K562 (cell line): ENCODE measurements around the gene NTM. TPM values are rescaled to one million over a fixed set of nuclear protein-coding genes. Genes with fewer than 3 reads are reported as not detected.

ENCODE experiments used
- ATAC-seq: fragments of 200-7000 bp; cut with Tn5 transposase; 3 replicates; pipeline ENCODE4 v1.9.1; 2020; ENCODE audit warnings: moderate library complexity
- BruUV-seq: library from RNA; stranded (reverse); fragments of 400-500 nt; replicated peaks from 2 replicates; lab custom pipeline; 2021; lab: Mats Ljungman, UMichigan
- CTCF ChIA-PET: fragments of 300-600 bp; formaldehyde crosslinking; extraction: SDS; loops from one replicate; lab custom pipeline; 2021; ENCODE audit warnings: low intra/inter-chr PET ratio; lab: Yijun Ruan, JAX
- POLR2A ChIA-PET: fragments of 300-600, 350-650 bp; sonication (Branson Sonifier 250); formaldehyde crosslinking; extraction: SDS; loops from one replicate; lab custom pipeline; 2021; ENCODE audit warnings: antibody characterized with exemption, inconsistent platforms; lab: Yijun Ruan, JAX
- DNase-seq, 4 experiments: peaks; one replicate each; pipeline versions ENCODE4 v3.0.0 to v3.0.0-alpha.2; 2011 to 2018; ENCODE audit warnings: low spot score in 3 of 4, mixed read lengths in 3 of 4; ENCODE audit errors: extremely low read depth in 1 of 4
- FAIRE-seq: peaks from 2 replicates; lab custom pipeline; 2011; peaks lifted over from hg19 to GRCh38; lab: Jason Lieb, UNC
- H2AFZ ChIP-seq: 2 replicates; pipeline ENCODE4 v1.6.0; 2011; ENCODE audit warnings: low read depth, low read length, control low read depth, inconsistent platforms
- H3K27ac ChIP-seq: fragments of 200-600 bp; 3 replicates; pipeline ENCODE4 v1.8.0; 2011; ENCODE audit warnings: low read depth, mild to moderate bottlenecking, control low read depth, inconsistent platforms, low read length, moderate library complexity, mixed read lengths; ENCODE audit errors: extremely low read depth
- H3K27me3 ChIP-seq, 2 experiments: fragments of 300-600 bp in 1 of 2; 2 replicates in 1 of 2; 3 replicates in 1 of 2; pipeline versions ENCODE4 v1.6.0 to v1.8.0; 2011; ENCODE audit warnings: inconsistent platforms in 2 of 2, low read length in 2 of 2, mild to moderate bottlenecking in 1 of 2, mixed read lengths in 1 of 2, moderate library complexity in 1 of 2; ENCODE audit not compliant: control insufficient read depth in 2 of 2, insufficient read depth in 2 of 2
- H3K36me3 ChIP-seq: fragments of 300-600 bp; 3 replicates; pipeline ENCODE4 v1.8.0; 2011; ENCODE audit warnings: mild to moderate bottlenecking, low read length, inconsistent platforms; ENCODE audit not compliant: control insufficient read depth, insufficient read depth
- H3K4me1 ChIP-seq, 2 experiments: fragments of 200-600 bp in 1 of 2; replicated peaks in 1 of 2; 2 replicates in 1 of 2; 3 replicates in 1 of 2; pipeline versions ENCODE4 v1.5.1 to v1.8.0; 2011; ENCODE audit warnings: inconsistent platforms in 2 of 2, low read length in 2 of 2, mild to moderate bottlenecking in 1 of 2, mixed read lengths in 1 of 2, moderate library complexity in 1 of 2; ENCODE audit not compliant: control insufficient read depth in 2 of 2, insufficient read depth in 2 of 2
- H3K4me2 ChIP-seq: 2 replicates; pipeline ENCODE4 v1.6.1; 2011; ENCODE audit warnings: low read length, control low read depth, inconsistent platforms, mixed read lengths; ENCODE audit not compliant: insufficient read depth
- H3K4me3 ChIP-seq: fragments of 200-600 bp; sonication (generic), shearing (Covaris generic); 2 replicates; pipeline ENCODE4 v1.5.1; 2016; ENCODE audit warnings: control low read depth, inconsistent platforms
- H3K79me2 ChIP-seq: fragments of 200-600 bp; 3 replicates; pipeline ENCODE4 v1.8.0; 2011; ENCODE audit warnings: low read length, inconsistent platforms; ENCODE audit not compliant: control insufficient read depth, insufficient read depth
- H3K9ac ChIP-seq, 2 experiments: 2 replicates each; pipeline versions ENCODE4 v1.6.0 to v1.6.1; 2011; ENCODE audit warnings: low read depth in 2 of 2, low read length in 2 of 2, control low read depth in 1 of 2, inconsistent platforms in 1 of 2, mild to moderate bottlenecking in 1 of 2, mixed read lengths in 1 of 2; ENCODE audit not compliant: insufficient read depth in 1 of 2
- H3K9me1 ChIP-seq: one replicate; pipeline ENCODE4 v1.6.0; 2011; ENCODE audit warnings: inconsistent platforms, mild to moderate bottlenecking, low read length, moderate library complexity; ENCODE audit not compliant: control insufficient read depth, insufficient read depth
- H3K9me3 ChIP-seq: replicated peaks from 2 replicates; pipeline ENCODE4 v1.5.1; 2011; ENCODE audit warnings: low read depth, low read length, inconsistent platforms; ENCODE audit not compliant: control insufficient read depth, insufficient read depth
- H4K20me1 ChIP-seq: replicated peaks from 2 replicates; pipeline ENCODE4 v1.6.1; 2011; ENCODE audit warnings: low read length, inconsistent platforms, mixed read lengths; ENCODE audit not compliant: control insufficient read depth, insufficient read depth
- ADNP ChIP-seq: fragments of 200-800 bp; sonication (Bioruptor generic); IDR thresholded peaks from 2 replicates; pipeline ENCODE4 v1.6.1; 2016; ENCODE audit warnings: missing genetic modification characterization, missing compliant biosample characterization
- ARID2 ChIP-seq: fragments of 450-650 bp; IDR thresholded peaks from 2 replicates; pipeline ENCODE4 v1.6.1; 2017; ENCODE audit warnings: antibody characterized with exemption, mild to moderate bottlenecking
- BHLHE40 ChIP-seq: IDR thresholded peaks from 2 replicates; pipeline ENCODE4 v1.6.1; 2011; ENCODE audit warnings: low read length, improper control_type of control experiment
- CBX5 ChIP-seq: IDR thresholded peaks from 2 replicates; pipeline ENCODE4 v1.6.1; 2014; ENCODE audit warnings: low read depth, borderline replicate concordance
- FOXJ2 ChIP-seq: fragments of 200-800 bp; sonication (Bioruptor generic); IDR thresholded peaks from 2 replicates; pipeline ENCODE4 v1.6.1; 2016; ENCODE audit warnings: missing genetic modification characterization, missing compliant biosample characterization
- HNRNPH1 ChIP-seq: fragments of 200-400 bp; formaldehyde crosslinking; optimal IDR thresholded peaks from 2 replicates; pipeline ENCODE3; 2017; ENCODE audit warnings: low read depth, mild to moderate bottlenecking, low read length, moderate library complexity
- MAZ ChIP-seq, 2 experiments: fragments of 450-650 bp in 1 of 2; sonication (generic) in 1 of 2; formaldehyde crosslinking; IDR thresholded peaks in 1 of 2; conservative IDR thresholded peaks in 1 of 2; 2 replicates each; pipeline versions ENCODE4 v1.4.0 to v1.5.0; 2020; ENCODE audit warnings: mild to moderate bottlenecking in 1 of 2, missing genetic modification reagents in 1 of 2
- MGA ChIP-seq: fragments of 450-650 bp; IDR thresholded peaks from 2 replicates; pipeline ENCODE4 v1.6.1; 2016; ENCODE audit warnings: mild to moderate bottlenecking, moderate library complexity
- NR2C2 ChIP-seq, 2 experiments: fragments of 200-800 bp in 1 of 2; sonication (Bioruptor generic) in 1 of 2; sonication (generic) in 1 of 2; formaldehyde crosslinking in 1 of 2; IDR thresholded peaks; 2 replicates each; pipeline versions ENCODE4 v1.6.1 to v1.8.0; 2016 to 2022; ENCODE audit warnings: mild to moderate bottlenecking in 1 of 2, missing compliant biosample characterization in 1 of 2, missing genetic modification characterization in 1 of 2, missing genetic modification reagents in 1 of 2
- STAT5B ChIP-seq: fragments of 250-450 bp; sonication (Bioruptor Pico); IDR thresholded peaks from 2 replicates; pipeline ENCODE4 v1.8.0; 2021; ENCODE audit warnings: mild to moderate bottlenecking, inconsistent platforms
- ZBTB8A ChIP-seq: fragments of 450-650 bp; IDR thresholded peaks from 2 replicates; pipeline ENCODE4 v1.6.1; 2018; ENCODE audit warnings: mild to moderate bottlenecking, moderate library complexity; ENCODE audit not compliant: partially characterized antibody
- ZNF124 ChIP-seq: sonication (generic); formaldehyde crosslinking; IDR thresholded peaks from 2 replicates; pipeline ENCODE4 v1.8.1; 2022; ENCODE audit warnings: missing genetic modification reagents
- ZNF143 ChIP-seq: sonication (generic); formaldehyde crosslinking; IDR thresholded peaks from 2 replicates; pipeline ENCODE4 v1.9.0; 2022; ENCODE audit warnings: mild to moderate bottlenecking, missing genetic modification reagents
- WGBS: fragments of 100-300 bp; shearing (Covaris generic); methylation state at CpG from one replicate; pipeline ENCODE4 v1.1.6; 2016; ENCODE audit warnings: low coverage, mixed read lengths; ENCODE audit not compliant: insufficient coverage; ENCODE audit errors: missing lambda C conversion rate; 5-methylcytosine and 5-hydroxymethylcytosine counted together
- in situ Hi-C: fragments of 300-500 bp; cut with MboI; formaldehyde crosslinking; loops from 4 replicates; pipeline ENCODE4 v1.15.0; 2018; ENCODE audit warnings: inconsistent platforms, mixed read lengths
- intact Hi-C: fragments of 100-400 bp; cut with micrococcal nuclease; formaldehyde crosslinking; loops from 2 replicates; pipeline ENCODE4 v1.14.2; 2022
- polyA plus RNA-seq, 8 experiments: library from polyadenylated mRNA; depleted of rRNA in 4 of 8; stranded (reverse) in 5 of 8; unstranded in 3 of 8; fragments of >200 nt; fragmentation: Nextera tagmentation in 2 of 8; fragmentation: Illumina TruSeq in 1 of 8; extraction: Ambion mirVana in 2 of 8; extraction: Trizol in 1 of 8; gene quantifications; 2 replicates each; pipeline versions ENCODE4 v1.2.1 to v1.2.3, GENCODE V29; 2011 to 2014; ENCODE audit warnings: inconsistent platforms in 1 of 8, missing spikeins in 1 of 8
- total RNA-seq, 7 experiments: library from RNA; depleted of rRNA in 6 of 7; stranded (reverse); fragments of >200 nt in 6 of 7; fragmentation: Illumina TruSeq in 2 of 7; extraction: Trizol in 2 of 7; gene quantifications; 2 replicates each; pipeline versions ENCODE4 v1.2.1 to v1.2.3, GENCODE V29; 2011 to 2021; ENCODE audit warnings: low replicate concordance in 1 of 7

NTM gene
- total and polyA plus RNA-seq, 9 of the 15 experiments (the other 6 are each of a cell fraction or from before 2014, with no cell fraction given), result not detected

- POLR2A ChIA-PET, result no interaction called here
- H3K9ac ChIP-seq, result no peak overlapping the region
- H3K27ac ChIP-seq, result no peak overlapping the region
- H3K4me2 ChIP-seq, result no peak overlapping the region
- no peaks in the 10 kb centered on the region for H3K27me3 ChIP-seq
- 0% methylated on average over 4 of the region's 4 CpGs for WGBS
- no peaks in the 10 kb centered on the region for H3K9me1 ChIP-seq
- TF ChIP-seq BHLHE40 (no peak), ADNP (tag) (no peak), ZNF143 (CRISPR knock-in tag) (no peak), MAZ (CRISPR knock-in tag; conservative IDR thresholded peaks at IDR 0.05 in 1 of 2, IDR thresholded peaks at IDR 0.05 in 1 of 2) (no peak), CBX5 (no peak), HNRNPH1 (no peak), ARID2 (no peak), ZBTB8A (no peak), STAT5B (no peak), ZNF124 (CRISPR knock-in tag) (no peak), FOXJ2 (tag) (no peak), NR2C2 (CRISPR knock-in tag; IDR thresholded peaks at IDR 0.05) (no peak), NR2C2 (tag; IDR thresholded peaks at IDR 0.05) (no peak), MGA (no peak)
- H3K36me3 ChIP-seq, result no peaks in the 10 kb centered on the region
- no peaks in the 10 kb centered on the region for H3K79me2 ChIP-seq
- no peak overlapping the region for H2AFZ ChIP-seq
- BruUV-seq, result no TSS peak
- CTCF ChIA-PET, result no interaction called here
- no peaks in the 10 kb centered on the region for H4K20me1 ChIP-seq
- no peaks in the 10 kb centered on the region for H3K9me3 ChIP-seq
- in situ Hi-C loops, result no loop called here
- FAIRE-seq (no peak), ATAC-seq (no peak), DNase-seq (no peak)
- no peak overlapping the region for H3K4me3 ChIP-seq
- intact Hi-C loops, result no loop called here
- no peaks in the 10 kb centered on the region for H3K4me1 ChIP-seq
Observed at GRCh38 chr11:131767421-131767820, 397.0 kb downstream of the NTM start.
